Osteocyte (in vitro differentiated cells): ENCODE results near the gene ACYP2. TPM values are rescaled to one million over a fixed set of nuclear protein-coding genes. Genes with fewer than 3 reads are reported as not detected.

ENCODE experiments used
- DNase-seq: peaks from one replicate; pipeline ENCODE4 v3.0.0; 2021; ENCODE audit warnings: mixed read lengths; ENCODE audit not compliant: unreplicated experiment; ENCODE audit errors: extremely low spot score
- H3K27ac Mint-ChIP-seq: one replicate; pipeline ENCODE4 v1.8.0; 2021; ENCODE audit warnings: mild to moderate bottlenecking, mixed read lengths; ENCODE audit not compliant: unreplicated experiment
- H3K27me3 Mint-ChIP-seq: one replicate; pipeline ENCODE4 v1.8.0; 2021; ENCODE audit warnings: mixed read lengths; ENCODE audit not compliant: unreplicated experiment
- H3K36me3 Mint-ChIP-seq: one replicate; pipeline ENCODE4 v1.8.0; 2021; ENCODE audit warnings: mixed read lengths; ENCODE audit not compliant: unreplicated experiment
- H3K4me1 Mint-ChIP-seq: one replicate; pipeline ENCODE4 v1.8.0; 2021; ENCODE audit warnings: mixed read lengths; ENCODE audit not compliant: unreplicated experiment
- H3K4me3 Mint-ChIP-seq: one replicate; pipeline ENCODE4 v1.8.0; 2021; ENCODE audit warnings: mild to moderate bottlenecking, moderate library complexity, mixed read lengths; ENCODE audit not compliant: unreplicated experiment
- H3K9me3 Mint-ChIP-seq: one replicate; pipeline ENCODE4 v1.8.0; 2021; ENCODE audit warnings: mixed read lengths; ENCODE audit not compliant: unreplicated experiment
- total RNA-seq: library from RNA; stranded (reverse); gene quantifications from 2 replicates; pipeline ENCODE4 v1.2.1, GENCODE V29; 2021
- TF ChIP-seq, protein P1 (sequence below): fragments of 200-600 bp; sonication (generic); IDR thresholded peaks from 2 replicates; pipeline ENCODE4 v1.5.0; 2021; ENCODE audit warnings: antibody characterized with exemption, mild to moderate bottlenecking, moderate library complexity

The ACYP2 gene
- total RNA-seq, 1 donor from 2014 or later, result 10.4 TPM

DNA sequence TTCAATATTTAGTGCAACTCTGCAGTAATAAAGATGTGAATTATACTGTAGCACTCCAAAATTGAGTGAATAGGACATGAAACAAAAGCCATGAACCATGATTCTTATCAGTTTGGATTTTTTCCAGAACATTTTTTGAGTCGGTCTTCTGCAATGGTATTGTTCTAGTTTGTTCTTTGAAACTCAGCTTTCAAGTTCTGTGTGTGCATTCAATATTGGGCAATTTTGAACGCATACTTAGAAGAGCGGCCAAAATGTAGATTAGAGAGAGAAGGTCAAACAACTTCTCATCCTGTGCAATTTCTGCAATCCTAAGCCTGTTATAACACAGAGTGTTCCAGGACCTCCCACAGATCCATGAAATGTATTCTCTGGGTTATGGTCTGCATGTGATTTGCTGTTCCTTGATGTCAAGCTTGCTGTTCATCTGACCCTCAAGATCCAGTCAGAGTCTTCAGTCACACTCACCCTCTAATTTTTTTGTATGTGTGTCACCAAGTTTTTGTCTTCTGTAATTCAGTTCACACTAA is 92.3 kb downstream of the ACYP2 start:
- Mint-ChIP-seq H3K9me3 (no peaks in the 10 kb centered on the region), H3K4me3 (no peak overlapping the region), H3K4me1 (peaks cover 59% of the 10 kb centered on the region), H3K27me3 (no peaks in the 10 kb centered on the region), H3K27ac (peak overlapping the region; percentile 83), H3K36me3 (no peaks in the 10 kb centered on the region)
- no peak for DNase-seq
- TF ChIP-seq, protein P1, sequence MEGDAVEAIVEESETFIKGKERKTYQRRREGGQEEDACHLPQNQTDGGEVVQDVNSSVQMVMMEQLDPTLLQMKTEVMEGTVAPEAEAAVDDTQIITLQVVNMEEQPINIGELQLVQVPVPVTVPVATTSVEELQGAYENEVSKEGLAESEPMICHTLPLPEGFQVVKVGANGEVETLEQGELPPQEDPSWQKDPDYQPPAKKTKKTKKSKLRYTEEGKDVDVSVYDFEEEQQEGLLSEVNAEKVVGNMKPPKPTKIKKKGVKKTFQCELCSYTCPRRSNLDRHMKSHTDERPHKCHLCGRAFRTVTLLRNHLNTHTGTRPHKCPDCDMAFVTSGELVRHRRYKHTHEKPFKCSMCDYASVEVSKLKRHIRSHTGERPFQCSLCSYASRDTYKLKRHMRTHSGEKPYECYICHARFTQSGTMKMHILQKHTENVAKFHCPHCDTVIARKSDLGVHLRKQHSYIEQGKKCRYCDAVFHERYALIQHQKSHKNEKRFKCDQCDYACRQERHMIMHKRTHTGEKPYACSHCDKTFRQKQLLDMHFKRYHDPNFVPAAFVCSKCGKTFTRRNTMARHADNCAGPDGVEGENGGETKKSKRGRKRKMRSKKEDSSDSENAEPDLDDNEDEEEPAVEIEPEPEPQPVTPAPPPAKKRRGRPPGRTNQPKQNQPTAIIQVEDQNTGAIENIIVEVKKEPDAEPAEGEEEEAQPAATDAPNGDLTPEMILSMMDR, result no peak

GRCh38 chr2:54208364-54209240 is 93.2 kb downstream of the ACYP2 start:
- no peaks in the 10 kb centered on the region for H3K9me3 Mint-ChIP-seq
- H3K36me3 Mint-ChIP-seq, result no peaks in the 10 kb centered on the region
- DNase-seq, result no peak
- H3K27ac Mint-ChIP-seq, result peak overlapping the region; percentile 83
- H3K4me3 Mint-ChIP-seq, result no peak overlapping the region
- no peaks in the 10 kb centered on the region for H3K27me3 Mint-ChIP-seq
- peaks cover 63% of the 10 kb centered on the region for H3K4me1 Mint-ChIP-seq
- TF ChIP-seq, protein P1, result no peak

DNA sequence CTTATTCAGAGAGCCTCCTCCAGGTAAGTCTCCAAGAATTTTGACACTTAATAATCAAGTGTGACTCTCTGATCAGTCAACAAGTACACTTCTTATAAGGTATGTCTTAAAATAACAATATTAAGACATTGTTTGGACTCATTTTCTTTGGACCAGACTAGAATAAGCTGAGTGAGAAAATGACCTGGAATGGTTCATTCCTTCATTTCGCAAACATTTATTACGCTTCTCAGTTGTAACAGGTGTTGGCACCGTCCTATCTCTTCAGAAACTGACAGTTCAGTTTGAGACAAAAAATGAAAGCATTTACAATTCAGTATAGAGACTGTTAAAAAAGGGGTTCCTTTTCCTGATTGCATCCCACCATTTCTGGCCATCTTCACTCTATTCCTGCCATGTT is 94.0 kb downstream of the ACYP2 start:
- H3K4me1 Mint-ChIP-seq, result peaks cover 60% of the 10 kb centered on the region
- no peaks in the 10 kb centered on the region for H3K27me3 Mint-ChIP-seq
- H3K27ac Mint-ChIP-seq, result peak overlapping the region; percentile 83
- TF ChIP-seq, protein P1, result no peak
- DNase-seq, result no peak
- H3K4me3 Mint-ChIP-seq, result no peak overlapping the region
- H3K9me3 Mint-ChIP-seq, result peaks cover 6% of the 10 kb centered on the region
- peaks cover 3% of the 10 kb centered on the region for H3K36me3 Mint-ChIP-seq

- Mint-ChIP-seq H3K4me1 (peaks cover 49% of the 10 kb centered on the region), H3K27ac (peak overlapping the region; percentile 23), H3K36me3 (peaks cover 9% of the 10 kb centered on the region), H3K4me3 (no peak overlapping the region), H3K27me3 (no peaks in the 10 kb centered on the region), H3K9me3 (peaks cover 19% of the 10 kb centered on the region)
- TF ChIP-seq, protein P1, result no peak
- no peak for DNase-seq
These were observed 97.0 kb downstream of the ACYP2 start for GRCh38 chr2:54212456-54212855.

DNA sequence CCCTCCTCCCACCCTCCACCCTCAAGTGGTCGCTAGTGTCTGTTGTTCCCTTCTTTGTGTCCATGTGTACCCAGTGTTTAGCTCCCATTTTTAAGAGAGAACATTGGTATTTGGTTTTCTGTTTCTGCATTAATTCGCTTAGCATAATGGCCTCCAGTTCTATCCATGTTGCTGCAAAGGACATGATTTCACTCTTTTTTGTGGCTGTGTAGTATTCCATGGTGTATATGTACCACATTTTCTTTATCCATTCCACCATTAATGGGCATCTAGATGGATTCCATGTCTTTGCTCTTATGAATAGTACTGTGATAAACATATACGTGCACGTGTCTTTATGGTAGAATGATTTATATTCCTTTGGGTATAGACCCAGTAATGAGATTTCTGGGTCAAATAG is 97.7 kb downstream of the ACYP2 start:
- no peak overlapping the region for H3K4me3 Mint-ChIP-seq
- H3K9me3 Mint-ChIP-seq, result peaks cover 19% of the 10 kb centered on the region
- H3K27ac Mint-ChIP-seq, result no peak overlapping the region
- no peaks in the 10 kb centered on the region for H3K27me3 Mint-ChIP-seq
- peaks cover 9% of the 10 kb centered on the region for H3K36me3 Mint-ChIP-seq
- TF ChIP-seq, protein P1, result no peak
- peaks cover 43% of the 10 kb centered on the region for H3K4me1 Mint-ChIP-seq
- DNase-seq, result no peak
